ENCODE data around the gene SLC5A11.

- TF ChIP-seq, protein P1, sequence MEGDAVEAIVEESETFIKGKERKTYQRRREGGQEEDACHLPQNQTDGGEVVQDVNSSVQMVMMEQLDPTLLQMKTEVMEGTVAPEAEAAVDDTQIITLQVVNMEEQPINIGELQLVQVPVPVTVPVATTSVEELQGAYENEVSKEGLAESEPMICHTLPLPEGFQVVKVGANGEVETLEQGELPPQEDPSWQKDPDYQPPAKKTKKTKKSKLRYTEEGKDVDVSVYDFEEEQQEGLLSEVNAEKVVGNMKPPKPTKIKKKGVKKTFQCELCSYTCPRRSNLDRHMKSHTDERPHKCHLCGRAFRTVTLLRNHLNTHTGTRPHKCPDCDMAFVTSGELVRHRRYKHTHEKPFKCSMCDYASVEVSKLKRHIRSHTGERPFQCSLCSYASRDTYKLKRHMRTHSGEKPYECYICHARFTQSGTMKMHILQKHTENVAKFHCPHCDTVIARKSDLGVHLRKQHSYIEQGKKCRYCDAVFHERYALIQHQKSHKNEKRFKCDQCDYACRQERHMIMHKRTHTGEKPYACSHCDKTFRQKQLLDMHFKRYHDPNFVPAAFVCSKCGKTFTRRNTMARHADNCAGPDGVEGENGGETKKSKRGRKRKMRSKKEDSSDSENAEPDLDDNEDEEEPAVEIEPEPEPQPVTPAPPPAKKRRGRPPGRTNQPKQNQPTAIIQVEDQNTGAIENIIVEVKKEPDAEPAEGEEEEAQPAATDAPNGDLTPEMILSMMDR (IDR thresholded peaks at IDR 0.05): no peak
- TF ChIP-seq POLR2AphosphoS5 (IDR thresholded peaks at IDR 0.05): no peak
- TF ChIP-seq POLR2A (IDR thresholded peaks at IDR 0.05): no peak
These were observed 110.4 kb downstream of the SLC5A11 start for GRCh38 chr16:24955975-24956731.
